ENCODE results near the gene TRAF3IP3.

TRAF3IP3 gene

DNA sequence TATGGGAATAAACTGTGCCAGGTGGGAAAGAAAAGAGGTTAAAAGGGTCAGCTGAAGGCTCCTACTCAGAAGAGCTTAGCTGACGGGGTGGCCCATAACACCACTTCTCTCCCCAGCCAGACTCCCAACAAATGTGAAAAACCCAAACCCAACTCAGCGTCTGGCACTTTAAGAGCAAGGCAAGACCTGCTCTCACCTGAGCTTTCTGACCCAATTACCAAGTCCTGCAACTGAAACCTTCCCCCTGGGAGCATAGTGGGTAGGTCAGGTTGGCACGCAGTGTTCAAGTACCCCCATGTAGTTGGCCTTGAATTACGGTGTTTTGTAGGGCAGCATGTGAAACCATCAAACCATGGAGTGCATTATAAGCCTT is 46.9 kb downstream of the TRAF3IP3 start:
- H3F3A ChIP-seq (ENCODE audit: insufficient read depth, low read length): no peaks in the 10 kb centered on the region
- no peak overlapping the region for H3K4me2 ChIP-seq (ENCODE audit: low read depth, low read length)
- TF ChIP-seq EZH2 (optimal IDR thresholded peaks at IDR 0.05; ENCODE audit: low read depth, low read length): no peak
- no peaks in the 10 kb centered on the region for H3K36me3 ChIP-seq (replicated peaks; ENCODE audit: insufficient read depth, low read length)
- no peaks in the 10 kb centered on the region for H3K79me2 ChIP-seq (ENCODE audit: low read length)
- no peak overlapping the region for H3K27ac ChIP-seq (ENCODE audit: low read length)
- no peaks in the 10 kb centered on the region for H4K20me1 ChIP-seq (ENCODE audit: insufficient read depth, low read length)
- H3K27me3 ChIP-seq (replicated peaks; ENCODE audit: insufficient read depth, low read length): no peaks in the 10 kb centered on the region
- DNase-seq: no peak
- H3K9ac ChIP-seq (ENCODE audit: low read length): no peak overlapping the region
- H3K4me3 ChIP-seq (ENCODE audit: low read length): no peak overlapping the region
- no peaks in the 10 kb centered on the region for H3K9me3 ChIP-seq (replicated peaks; ENCODE audit: insufficient read depth, low read length)
- no peaks in the 10 kb centered on the region for H3K9me2 ChIP-seq (replicated peaks; ENCODE audit: insufficient read depth, low read length)
- no peak overlapping the region for H2AFZ ChIP-seq (ENCODE audit: low read length)
- H3K4me1 ChIP-seq (ENCODE audit: low read length): no peaks in the 10 kb centered on the region

DNA sequence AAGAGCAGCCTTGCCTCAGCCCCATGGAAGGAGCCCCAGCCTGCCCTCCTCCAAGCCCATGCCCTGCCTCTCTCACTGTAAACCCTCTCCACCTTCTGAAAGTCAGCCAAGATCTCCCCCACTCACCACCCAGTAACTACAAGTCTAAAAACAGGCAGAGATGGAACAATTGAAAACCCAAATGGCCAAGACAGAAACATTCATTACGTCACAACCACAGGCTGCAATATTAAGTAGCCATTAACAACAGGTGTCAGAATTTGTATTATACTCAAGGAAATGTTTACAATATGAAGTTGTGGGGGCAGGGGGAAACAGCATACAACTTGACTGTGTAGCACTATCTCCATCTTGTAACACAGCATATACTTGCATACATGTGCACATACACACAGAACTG is 47.7 kb downstream of the TRAF3IP3 start:
- H3K79me2 ChIP-seq (ENCODE audit: low read length): no peaks in the 10 kb centered on the region
- H3K4me1 ChIP-seq (ENCODE audit: low read length): no peaks in the 10 kb centered on the region
- DNase-seq: no peak
- H3K9me2 ChIP-seq (replicated peaks; ENCODE audit: insufficient read depth, low read length): no peaks in the 10 kb centered on the region
- no peak overlapping the region for H2AFZ ChIP-seq (ENCODE audit: low read length)
- no peaks in the 10 kb centered on the region for H3K27me3 ChIP-seq (replicated peaks; ENCODE audit: insufficient read depth, low read length)
- H3K36me3 ChIP-seq (replicated peaks; ENCODE audit: insufficient read depth, low read length): no peaks in the 10 kb centered on the region
- H3K4me3 ChIP-seq (ENCODE audit: low read length): no peak overlapping the region
- H3K4me2 ChIP-seq (ENCODE audit: low read depth, low read length): no peak overlapping the region
- no peak for TF ChIP-seq EZH2 (optimal IDR thresholded peaks at IDR 0.05; ENCODE audit: low read depth, low read length)
- TF ChIP-seq, protein P1, sequence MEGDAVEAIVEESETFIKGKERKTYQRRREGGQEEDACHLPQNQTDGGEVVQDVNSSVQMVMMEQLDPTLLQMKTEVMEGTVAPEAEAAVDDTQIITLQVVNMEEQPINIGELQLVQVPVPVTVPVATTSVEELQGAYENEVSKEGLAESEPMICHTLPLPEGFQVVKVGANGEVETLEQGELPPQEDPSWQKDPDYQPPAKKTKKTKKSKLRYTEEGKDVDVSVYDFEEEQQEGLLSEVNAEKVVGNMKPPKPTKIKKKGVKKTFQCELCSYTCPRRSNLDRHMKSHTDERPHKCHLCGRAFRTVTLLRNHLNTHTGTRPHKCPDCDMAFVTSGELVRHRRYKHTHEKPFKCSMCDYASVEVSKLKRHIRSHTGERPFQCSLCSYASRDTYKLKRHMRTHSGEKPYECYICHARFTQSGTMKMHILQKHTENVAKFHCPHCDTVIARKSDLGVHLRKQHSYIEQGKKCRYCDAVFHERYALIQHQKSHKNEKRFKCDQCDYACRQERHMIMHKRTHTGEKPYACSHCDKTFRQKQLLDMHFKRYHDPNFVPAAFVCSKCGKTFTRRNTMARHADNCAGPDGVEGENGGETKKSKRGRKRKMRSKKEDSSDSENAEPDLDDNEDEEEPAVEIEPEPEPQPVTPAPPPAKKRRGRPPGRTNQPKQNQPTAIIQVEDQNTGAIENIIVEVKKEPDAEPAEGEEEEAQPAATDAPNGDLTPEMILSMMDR (IDR thresholded peaks at IDR 0.05; ENCODE audit: low read length): no peak
- no peak for TF ChIP-seq EZH2phosphoT487 (IDR thresholded peaks at IDR 0.05; ENCODE audit: low read length)
- H3K27ac ChIP-seq (ENCODE audit: low read length): no peak overlapping the region
- no peaks in the 10 kb centered on the region for H4K20me1 ChIP-seq (ENCODE audit: insufficient read depth, low read length)
- H3F3A ChIP-seq (ENCODE audit: insufficient read depth, low read length): no peaks in the 10 kb centered on the region
- H3K9ac ChIP-seq (ENCODE audit: low read length): no peak overlapping the region
- no peaks in the 10 kb centered on the region for H3K9me3 ChIP-seq (replicated peaks; ENCODE audit: insufficient read depth, low read length)

DNA sequence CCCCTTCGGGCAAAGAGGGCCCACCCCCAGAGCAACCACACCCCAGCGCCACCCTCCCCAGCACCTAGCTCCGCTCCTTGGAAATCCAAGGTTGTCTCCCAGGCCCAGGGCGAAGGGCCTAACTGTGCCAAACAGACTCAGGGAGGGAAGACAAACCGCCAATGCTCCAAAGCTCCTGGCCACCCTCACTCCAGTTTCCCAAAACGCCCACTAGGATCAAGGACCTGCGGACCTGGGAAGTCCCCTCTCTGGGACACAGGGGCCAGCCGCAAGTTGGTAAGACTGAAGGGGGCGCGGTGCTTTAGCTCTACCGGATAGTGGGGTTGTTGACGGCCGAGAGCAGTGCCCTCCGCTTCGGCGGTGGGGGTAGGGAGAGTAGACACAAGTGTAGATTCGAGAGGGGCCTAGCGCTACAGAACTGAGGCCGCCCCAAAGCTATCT is 49.5 kb downstream of the TRAF3IP3 start:
- no peak overlapping the region for H3K9ac ChIP-seq (ENCODE audit: low read length)
- DNase-seq: no peak
- H3K36me3 ChIP-seq (replicated peaks; ENCODE audit: insufficient read depth, low read length): no peaks in the 10 kb centered on the region
- no peaks in the 10 kb centered on the region for H3K79me2 ChIP-seq (ENCODE audit: low read length)
- H3F3A ChIP-seq (ENCODE audit: insufficient read depth, low read length): no peaks in the 10 kb centered on the region
- no peak overlapping the region for H3K27ac ChIP-seq (ENCODE audit: low read length)
- H3K4me2 ChIP-seq (ENCODE audit: low read depth, low read length): peak overlapping the region; percentile 90; the same call in 1 of the 2 replicates
- H3K9me3 ChIP-seq (replicated peaks; ENCODE audit: insufficient read depth, low read length): no peaks in the 10 kb centered on the region
- no peak overlapping the region for H3K4me3 ChIP-seq (ENCODE audit: low read length)
- TF ChIP-seq, protein P1 (IDR thresholded peaks at IDR 0.05; ENCODE audit: low read length): no peak
- TF ChIP-seq EZH2 (optimal IDR thresholded peaks at IDR 0.05; ENCODE audit: low read depth, low read length) (no peak), EZH2phosphoT487 (IDR thresholded peaks at IDR 0.05; ENCODE audit: low read length) (no peak)
- peak overlapping the region; percentile 96 for H2AFZ ChIP-seq (ENCODE audit: low read length)
- H3K27me3 ChIP-seq (replicated peaks; ENCODE audit: insufficient read depth, low read length): no peaks in the 10 kb centered on the region
- H4K20me1 ChIP-seq (ENCODE audit: insufficient read depth, low read length): no peaks in the 10 kb centered on the region
- no peaks in the 10 kb centered on the region for H3K9me2 ChIP-seq (replicated peaks; ENCODE audit: insufficient read depth, low read length)
- H3K4me1 ChIP-seq (ENCODE audit: low read length): no peaks in the 10 kb centered on the region

DNA sequence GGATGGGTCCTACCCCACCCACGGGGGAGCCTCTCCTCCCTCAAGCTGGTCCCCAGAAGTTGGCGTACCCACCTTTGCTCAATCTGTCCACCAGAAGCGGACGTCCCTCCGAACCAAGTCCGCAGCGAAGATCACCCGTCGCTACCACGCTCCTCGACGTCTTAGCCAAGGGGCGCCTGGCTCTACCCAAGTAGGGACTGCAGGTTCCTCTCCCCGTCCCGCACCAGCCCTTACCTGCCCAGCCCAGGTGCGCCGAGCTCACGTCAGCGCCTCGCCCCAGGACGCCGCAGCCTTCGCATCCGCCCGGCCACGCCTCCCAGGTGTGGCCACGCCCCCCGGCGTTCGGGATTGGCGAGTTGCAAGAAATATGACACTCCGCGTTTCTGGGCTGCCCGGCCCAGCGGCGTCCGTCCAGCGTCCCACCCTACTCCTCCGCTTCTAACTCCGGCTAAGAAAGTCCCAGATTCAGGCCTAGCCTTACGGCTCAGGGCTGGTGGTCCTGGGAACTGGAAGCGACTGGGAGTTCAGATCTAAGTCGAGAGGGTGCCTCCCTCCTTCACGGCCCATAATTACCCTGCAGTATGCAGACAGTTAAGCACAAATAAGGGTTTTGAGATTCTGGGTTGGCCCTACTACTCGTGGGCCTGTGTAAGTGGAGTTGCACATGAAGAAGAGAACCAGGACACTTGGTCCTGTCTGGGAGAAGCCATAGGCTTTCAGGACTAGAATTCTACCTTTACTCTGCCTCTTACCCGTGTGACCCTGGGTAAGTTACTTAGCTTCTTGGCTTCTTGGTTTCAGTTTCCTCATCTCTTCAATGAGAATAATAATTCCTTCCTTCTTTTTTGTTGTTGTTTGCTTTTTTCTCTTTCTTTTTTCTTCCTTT is 50.3 kb downstream of the TRAF3IP3 start, which contains the start of gene IRF6:
Gene IRF6 (minus strand): TSS at position 268 of the 886 bp plus-strand sequence. CDS start 4,729 bp downstream, outside the sequence.
- Histone ChIP-seq H3K27ac (ENCODE audit: low read length) (peak within 1 kb of the TSS; percentile 30; the same call in 1 of the 2 replicates), H3K36me3 (replicated peaks; ENCODE audit: insufficient read depth, low read length) (no peaks in the 10 kb centered on the region), H3K9me2 (replicated peaks; ENCODE audit: insufficient read depth, low read length) (no peaks in the 10 kb centered on the region), H3K27me3 (replicated peaks; ENCODE audit: insufficient read depth, low read length) (no peaks in the 10 kb centered on the region), H4K20me1 (ENCODE audit: insufficient read depth, low read length) (no peaks in the 10 kb centered on the region), H3K9ac (ENCODE audit: low read length) (peak within 1 kb of the TSS; percentile 51), H3K4me3 (ENCODE audit: low read length) (peak within 1 kb of the TSS; percentile 59), H3K4me1 (ENCODE audit: low read length) (no peaks in the 10 kb centered on the region), H2AFZ (ENCODE audit: low read length) (peak within 1 kb of the TSS; percentile 96), H3K79me2 (ENCODE audit: low read length) (no peaks in the 10 kb centered on the region), H3K9me3 (replicated peaks; ENCODE audit: insufficient read depth, low read length) (no peaks in the 10 kb centered on the region), H3K4me2 (ENCODE audit: low read depth, low read length) (peak within 1 kb of the TSS; percentile 90), H3F3A (ENCODE audit: insufficient read depth, low read length) (no peaks in the 10 kb centered on the region)
- TF ChIP-seq, protein P1 (IDR thresholded peaks at IDR 0.05; ENCODE audit: low read length): no peak
- TF ChIP-seq EZH2phosphoT487 (IDR thresholded peaks at IDR 0.05; ENCODE audit: low read length) (no peak), EZH2 (optimal IDR thresholded peaks at IDR 0.05; ENCODE audit: low read depth, low read length) (no peak)
- DNase-seq: peak; percentile 93
